Glomerular visceral epithelial cell (primary cell): ENCODE results near the gene ILF2.

Source experiments
- DNase-seq: peaks from one replicate; pipeline ENCODE4 v3.0.0-alpha.2; 2016; ENCODE audit errors: extremely low spot score

Gene ILF2

DNA sequence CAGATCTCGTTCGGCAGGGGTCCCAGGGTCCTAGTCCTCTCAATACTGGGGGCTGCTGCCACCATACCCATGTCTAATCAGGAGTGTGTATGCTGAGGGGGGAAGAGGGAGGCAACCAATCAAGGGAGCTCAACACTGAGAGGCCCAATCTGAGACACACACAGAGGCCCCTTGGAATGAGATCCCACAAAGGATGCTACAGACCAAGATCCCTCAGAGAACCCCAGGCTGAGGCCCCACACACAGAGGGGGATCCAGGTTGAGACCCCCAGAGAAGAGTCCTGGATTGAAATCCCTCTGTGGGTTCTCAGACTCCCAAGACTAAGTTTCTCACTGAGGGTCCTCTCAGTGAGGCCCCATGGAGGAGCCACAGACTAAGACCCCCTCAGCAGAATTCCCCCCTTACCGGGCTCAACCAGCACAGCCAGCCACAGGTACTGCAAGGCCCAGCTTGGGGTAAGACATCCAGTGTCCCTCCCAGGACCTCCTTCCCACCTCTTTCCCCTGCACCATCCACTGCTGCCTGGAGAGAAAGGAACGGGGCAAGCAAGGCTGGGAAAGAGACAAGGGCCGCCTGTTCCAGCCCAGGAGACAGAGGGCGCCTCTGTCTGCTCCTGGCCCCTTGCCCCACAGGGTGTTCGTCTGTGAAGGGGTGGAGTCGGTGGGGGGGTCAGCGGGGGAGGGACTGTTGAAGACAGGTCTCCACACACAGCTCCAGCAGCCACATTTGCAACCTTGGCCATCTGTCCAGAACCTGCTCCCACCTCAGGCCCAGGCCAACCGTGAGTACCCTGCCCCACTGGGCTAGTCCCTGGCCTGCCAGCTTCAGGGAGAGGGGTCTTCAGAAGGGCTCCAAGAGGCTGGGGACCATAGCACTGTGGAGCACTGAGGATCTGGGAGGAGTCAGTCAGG is 42.8 kb downstream of the ILF2 start, which contains the start of gene S100A1:
Gene S100A1, plus strand, starts transcription at position 720 of the 912 bp plus-strand sequence. CDS start 2,088 bp downstream, outside the sequence.
- DNase-seq, result no peak

DNA sequence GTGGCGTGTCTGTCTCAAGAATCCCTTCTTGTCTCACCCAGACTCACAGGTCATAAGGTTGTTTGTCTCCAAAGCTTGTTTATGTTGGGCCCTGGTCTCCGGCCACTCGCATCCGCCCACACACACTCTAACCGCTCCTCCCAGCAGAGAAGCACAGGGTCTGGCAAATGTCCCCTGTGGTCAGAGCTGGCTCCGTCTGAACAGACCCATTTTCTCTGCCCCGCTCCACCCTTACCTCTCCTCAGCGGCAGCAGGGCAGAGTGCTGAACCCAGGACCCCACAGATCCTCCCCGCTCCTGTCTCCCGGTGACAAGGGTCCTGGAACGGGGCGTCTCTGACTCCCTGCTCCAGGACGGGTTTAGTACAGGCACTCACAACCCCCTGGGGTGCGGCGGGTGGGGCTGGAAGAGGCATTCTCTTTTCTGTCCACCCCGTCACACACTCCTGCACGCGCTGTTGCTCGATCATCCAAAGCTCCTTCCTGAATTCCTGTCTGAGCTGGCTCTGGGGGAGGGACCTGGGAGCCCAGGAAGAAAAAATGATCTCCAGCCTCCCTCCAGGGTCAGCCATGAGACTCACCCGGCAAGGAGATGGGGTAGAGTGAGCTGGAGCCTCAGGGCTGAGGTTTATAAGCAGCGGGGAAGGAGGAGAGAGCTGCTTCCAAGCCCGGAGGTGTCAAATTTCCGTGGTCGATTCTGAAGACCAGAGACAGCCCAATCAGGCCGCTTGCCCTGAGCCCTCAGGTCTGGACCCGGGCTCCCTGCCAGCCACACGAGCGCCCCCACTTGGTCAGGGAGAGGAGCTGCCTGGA is 43.7 kb downstream of the ILF2 start, which contains the start of gene S100A13:
Gene S100A13, minus strand, starts transcription at position 602 of the 811 bp plus-strand sequence. CDS start 1,033 bp downstream, outside the sequence.
- DNase-seq, result peak; percentile 97

DNA sequence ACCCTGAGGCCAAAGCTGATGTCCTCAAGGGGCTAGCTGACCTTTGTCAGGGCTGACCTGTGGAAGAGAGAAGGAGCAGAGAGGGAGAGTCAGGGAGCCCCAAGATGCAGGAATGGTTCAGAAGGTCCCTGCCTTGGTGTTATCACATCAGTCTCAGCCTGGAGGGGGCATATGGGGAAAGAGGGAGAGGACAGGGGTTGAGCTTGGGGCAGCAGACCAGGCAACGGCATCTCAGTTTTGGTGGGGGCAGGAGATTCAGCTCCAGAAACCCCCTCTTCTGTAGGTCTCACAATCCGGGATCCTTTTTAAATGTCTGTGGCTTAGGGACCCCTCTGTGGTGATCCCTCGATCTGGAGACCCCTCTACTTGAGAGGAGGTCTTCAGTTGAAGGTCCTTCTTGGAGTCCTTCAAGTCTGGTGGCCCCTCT is 44.3 kb downstream of the ILF2 start:
- DNase-seq, result no peak

DNA sequence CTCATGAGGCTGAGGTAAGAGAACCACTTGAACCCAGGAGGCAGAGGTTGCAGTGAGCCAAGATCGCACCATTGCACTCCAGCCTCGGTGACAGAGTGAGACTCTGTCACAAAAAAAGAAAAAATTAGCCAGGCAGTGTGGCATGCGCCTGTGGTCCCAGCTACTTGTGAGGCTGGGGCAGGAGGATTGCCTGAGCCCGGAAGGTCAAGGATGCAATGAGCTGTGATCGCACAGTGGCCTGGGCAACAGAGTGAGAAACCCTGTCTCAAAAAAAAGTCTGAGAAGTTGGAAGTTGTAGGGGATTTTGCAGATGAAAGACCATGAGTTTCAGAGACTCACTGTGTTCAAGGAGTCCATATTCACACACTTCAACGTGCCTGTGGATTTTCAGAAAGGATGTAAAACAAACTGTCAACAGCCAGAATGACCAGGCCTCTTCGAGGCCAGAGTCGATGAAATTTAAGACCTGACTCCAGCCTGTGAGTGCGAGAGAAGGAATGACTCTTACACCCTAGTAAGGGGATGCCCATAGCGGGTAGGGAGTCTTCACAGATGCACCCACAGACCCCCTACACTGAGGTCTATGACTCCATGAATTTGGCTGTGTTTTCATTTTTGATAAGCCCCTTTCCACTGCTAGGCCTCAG is 45.7 kb downstream of the ILF2 start:
- no peak for DNase-seq

DNA sequence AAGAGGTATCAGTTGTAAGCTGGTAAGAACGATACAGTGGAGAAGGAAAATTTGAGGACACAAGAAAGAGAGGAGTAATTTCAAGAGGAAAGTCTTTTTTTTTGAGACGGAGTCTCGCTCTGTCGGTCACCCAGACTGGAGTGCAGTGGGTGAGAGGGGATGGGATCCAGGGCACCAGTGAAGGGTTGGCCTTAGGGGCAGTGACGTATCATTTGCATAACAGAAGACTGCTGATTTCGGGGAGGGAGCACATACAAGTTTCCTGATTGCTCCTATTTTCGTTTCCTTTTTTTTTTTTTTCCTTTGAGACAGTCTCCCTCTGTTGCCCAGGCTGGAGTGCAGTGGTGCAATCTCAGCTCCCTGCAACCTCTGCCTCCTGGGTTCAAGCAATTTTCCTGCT is 47.7 kb downstream of the ILF2 start:
- DNase-seq, result no peak

DNA sequence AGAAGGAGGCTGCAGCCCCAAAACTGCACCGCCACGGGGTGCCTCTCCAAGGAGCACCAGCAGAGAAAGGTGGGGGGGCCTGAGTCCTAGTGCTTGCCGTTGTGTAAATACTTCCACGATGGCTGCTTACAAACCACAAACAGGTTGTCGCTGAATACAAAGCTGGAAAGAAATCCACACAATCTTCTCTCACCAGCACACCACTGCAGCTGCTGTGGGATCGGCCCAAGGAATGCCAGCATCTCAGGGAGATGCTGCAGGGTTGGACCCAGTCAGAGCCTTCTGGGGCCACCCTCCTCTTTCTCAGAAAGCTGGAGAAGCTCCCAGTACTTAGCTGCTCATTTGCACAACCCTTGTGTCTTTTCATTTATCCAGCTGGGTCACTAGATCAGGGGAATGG is 51.6 kb downstream of the ILF2 start:
- no peak for DNase-seq

DNA sequence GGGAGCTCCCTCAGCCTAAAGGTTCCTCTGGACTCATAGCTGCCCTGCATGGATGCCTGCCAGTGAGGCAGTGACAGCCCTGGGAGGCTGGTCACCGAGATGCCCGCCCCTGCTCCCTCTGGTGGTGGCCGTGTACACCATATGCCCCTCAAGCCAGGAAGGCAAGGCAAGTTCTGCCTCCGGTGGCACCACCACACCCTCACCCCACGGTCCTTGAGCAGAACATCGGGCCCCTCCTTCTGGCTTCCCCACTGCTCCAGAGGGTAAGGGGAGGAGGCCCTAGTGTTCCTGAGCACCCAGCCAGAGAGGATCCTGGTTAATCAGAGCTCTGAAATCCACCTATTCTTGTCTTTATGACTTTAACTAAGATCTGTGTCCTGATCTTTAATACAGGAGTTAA is 53.1 kb downstream of the ILF2 start:
- DNase-seq, result no peak

DNA sequence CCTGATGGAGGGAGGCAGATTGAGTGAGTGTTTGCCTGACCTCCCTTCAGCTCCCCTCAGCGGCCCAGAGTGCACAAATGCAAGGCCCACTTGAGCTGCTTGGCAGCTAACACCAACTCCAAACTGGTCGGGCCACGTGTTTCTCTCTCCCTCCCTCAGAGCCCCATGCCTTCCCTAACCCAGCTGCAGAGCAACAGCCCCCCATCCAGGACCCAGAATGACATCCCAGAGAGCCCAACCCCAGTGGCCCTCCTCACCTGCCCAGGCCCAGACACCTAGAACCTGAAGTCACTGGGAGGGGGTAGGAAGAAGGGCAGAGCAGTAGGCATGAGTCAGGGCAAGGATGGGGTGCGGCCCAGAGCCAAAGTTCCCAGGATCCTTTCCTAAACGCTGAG is 53.9 kb downstream of the ILF2 start:
- no peak for DNase-seq

DNA sequence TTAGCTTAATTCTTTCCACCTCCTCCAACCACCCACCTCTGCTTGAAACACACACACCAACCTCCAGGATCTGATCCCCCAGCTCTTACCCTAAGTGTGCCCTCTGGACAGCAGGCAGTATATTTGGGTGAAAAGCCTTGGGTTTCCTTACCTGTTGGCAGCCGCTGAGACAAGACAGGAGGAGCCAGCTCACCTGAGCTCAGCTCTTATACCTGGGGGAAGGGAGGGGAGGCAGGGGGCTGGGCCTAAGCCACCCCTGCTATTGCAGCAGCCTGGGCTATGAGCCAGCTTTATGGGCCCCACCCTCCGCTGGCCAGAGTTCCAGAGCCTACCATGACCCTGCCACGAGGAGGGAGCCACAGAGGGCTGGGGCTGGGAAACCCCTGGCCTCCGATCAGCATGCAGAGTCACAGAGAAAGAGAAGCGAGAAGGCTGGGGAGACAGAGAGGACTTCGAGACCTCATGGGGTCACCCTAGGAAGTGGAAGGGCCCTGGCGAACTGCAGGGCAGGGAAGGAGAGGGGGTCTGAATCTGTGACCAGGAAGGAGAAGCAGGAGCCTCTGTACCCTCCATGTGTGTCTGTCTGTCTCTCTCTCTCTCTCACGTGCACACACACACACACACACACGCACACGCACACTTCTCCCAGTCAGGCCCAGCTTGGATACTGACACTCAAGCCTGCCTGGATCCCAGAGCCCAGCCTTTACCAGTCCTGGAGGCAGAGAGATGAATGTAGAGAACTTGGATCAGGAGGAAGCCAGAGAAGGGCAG is 54.5 kb downstream of the ILF2 start, which contains the start of gene S100A14:
Gene S100A14, minus strand, starts transcription at position 182 of the 773 bp plus-strand sequence. CDS start 467 bp downstream, outside the sequence.
- no peak for DNase-seq

DNA sequence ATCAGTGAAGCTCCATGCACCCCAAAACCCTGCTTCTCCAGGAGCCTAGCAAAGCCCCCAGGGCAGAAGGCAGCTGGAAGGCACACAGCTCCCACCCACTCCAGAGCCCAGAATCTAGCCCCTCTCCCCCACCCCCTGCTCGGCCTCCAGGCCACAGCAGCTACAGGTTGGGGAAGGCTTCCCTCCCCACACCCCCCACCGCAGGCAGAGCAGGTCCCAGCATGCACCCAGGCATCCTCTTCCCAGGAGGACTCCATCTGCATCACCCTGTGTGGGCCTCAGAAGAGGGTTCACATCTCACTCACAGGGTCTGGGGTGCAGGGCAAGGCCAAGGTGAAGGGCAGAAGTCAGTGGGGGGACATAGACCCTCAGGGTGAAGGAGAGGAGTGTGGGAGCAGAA is 55.4 kb downstream of the ILF2 start:
- DNase-seq, result no peak

DNA sequence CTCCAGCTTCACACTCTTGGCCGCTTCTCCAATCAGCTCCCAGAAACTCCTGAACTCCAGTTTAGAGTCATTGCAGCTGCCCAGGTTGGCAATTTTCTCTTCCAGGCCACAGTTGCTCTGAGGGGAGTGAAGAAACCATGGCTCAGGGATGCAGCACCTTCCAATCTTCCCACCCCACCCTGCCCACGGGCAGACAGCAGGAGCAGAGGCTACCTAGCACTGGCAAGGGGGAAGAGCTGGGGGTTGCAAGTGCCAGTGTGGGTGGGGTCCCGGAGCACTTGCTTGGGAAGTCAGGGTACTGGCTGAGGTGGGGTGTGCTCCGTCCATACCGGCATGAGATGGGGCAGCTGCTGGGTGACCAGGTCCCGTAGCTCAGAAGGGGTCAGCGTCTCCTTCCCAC is 55.9 kb downstream of the ILF2 start:
- DNase-seq, result no peak

DNA sequence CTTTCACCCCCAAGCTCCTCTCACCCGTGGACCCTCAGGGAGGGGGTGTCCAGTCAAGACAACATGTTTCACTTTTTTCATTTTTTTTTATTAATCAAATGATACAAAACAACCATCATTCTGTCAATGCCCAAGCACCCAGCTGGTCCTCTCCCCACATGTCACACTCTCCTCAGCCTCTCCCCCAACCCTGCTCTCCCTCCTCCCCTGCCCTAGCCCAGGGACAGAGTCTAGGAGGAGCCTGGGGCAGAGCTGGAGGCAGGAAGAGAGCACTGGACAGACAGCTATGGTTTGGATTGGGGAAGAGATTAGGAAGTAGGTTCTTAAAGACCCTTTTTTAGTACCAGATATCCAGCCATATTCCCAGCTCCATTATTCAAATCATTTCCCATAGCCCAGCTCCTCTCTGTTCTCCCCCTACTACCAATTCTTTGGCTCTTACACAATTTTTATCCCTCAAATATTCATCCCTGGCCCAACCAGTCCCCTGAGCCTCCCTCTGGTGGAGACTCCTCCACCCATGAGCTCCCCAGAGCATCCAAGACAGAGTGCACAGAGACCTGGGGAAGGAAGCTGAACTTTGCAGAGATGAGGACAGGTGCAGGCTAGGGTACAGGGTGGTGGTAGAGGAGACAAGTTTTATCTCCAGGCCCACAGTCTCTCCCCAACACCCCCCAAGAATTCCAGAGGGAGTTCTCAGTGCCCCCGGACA is 56.4 kb downstream of the ILF2 start:
- DNase-seq, result no peak

DNA sequence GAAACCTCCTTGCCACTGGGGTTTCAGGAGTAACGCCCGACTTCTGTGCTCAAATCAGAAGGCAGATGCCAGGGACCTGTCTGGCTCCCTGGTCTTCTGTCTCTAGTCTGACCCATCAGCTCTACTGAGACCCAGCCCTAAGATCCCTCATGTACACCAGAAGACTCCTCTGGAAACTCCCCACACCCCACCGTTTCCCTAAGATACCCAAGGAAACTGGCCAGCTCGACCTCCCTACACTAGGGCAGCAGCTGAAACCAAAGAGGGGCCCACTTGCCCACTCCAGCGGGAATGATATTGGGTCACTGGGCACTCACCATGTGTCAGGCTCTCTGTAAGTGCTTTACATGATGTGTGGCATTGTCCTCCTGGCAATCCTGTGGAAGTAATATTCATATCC is 57.4 kb downstream of the ILF2 start:
- no peak for DNase-seq

DNA sequence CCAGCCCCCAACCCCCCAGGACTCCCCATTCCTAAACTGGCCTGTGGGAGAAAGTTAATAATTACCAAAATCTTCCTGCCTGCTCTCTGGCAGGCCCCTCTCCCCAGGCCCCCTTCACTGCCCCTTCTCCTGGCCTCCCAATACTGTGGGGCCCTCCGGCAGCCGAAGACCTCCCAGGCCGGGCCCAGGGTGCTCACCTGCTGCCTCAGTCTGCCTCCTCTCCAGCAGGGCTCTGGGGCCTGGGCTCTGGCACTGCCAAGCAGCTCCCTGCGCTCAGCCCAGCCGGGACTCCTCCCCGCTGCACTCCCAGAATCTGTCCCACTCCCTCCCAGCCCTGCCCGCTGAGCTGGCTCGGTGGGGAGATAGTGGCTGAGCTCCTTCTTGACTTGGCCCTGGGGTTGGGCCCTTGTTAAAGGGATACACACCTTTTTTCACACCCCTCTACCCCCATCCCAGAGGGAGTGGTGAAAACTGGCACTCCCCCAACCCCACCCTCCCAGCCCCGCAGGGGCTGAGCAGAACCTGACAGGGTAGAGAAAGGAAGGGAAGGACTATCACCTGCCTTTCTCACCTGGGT is 58.0 kb downstream of the ILF2 start, which contains the start of gene S100A16:
Gene S100A16, minus strand, starts transcription at position 383 of the 577 bp plus-strand sequence. CDS start 4,986 bp downstream, outside the sequence.
- peak; percentile 84 for DNase-seq

DNA sequence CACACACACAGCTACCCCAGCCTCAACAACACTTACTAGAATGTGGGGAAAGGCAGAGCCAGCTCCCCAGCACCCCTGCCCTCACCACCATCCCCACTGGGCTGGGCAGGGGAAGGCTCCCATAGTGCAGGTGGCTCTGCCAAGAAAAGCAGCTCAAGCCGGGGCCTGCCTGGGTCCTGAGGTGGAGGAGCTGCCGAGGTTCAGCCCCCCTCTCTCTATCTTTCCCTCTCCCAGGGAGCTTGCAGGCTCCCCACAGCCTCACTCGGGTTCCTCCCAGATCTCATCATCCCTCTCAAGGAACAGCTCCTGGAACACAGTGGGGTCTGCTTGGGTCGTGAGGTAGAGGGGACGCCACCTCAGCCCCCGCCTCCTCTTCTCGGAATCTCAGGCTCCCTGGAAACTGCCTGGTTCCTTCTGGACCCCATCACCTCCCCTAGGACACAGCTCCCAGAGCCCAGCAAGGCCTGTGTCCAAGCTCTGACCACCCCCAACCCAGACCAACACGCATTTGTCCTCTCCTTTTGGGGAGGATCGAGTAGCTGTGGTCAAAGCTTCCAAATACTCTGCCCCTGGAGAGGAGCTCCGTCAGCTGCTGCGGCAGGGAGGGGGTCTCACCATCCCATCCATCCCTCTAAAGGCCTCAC is 58.6 kb downstream of the ILF2 start:
- DNase-seq, result peak; percentile 31
